K562 treated with DMSO at 1 percent for 4 hours (cell line): ENCODE data around the gene XPO1. TPM values are rescaled to one million over a fixed set of nuclear protein-coding genes. Genes with fewer than 3 reads are reported as not detected.

Source experiments
- total RNA-seq: library from RNA; unstranded; fragments of 300-600 nt; gene quantifications from 2 replicates; pipeline ENCODE4 v1.2.3, GENCODE V29; 2022; ENCODE audit not compliant: insufficient read depth

Gene XPO1, protein sequence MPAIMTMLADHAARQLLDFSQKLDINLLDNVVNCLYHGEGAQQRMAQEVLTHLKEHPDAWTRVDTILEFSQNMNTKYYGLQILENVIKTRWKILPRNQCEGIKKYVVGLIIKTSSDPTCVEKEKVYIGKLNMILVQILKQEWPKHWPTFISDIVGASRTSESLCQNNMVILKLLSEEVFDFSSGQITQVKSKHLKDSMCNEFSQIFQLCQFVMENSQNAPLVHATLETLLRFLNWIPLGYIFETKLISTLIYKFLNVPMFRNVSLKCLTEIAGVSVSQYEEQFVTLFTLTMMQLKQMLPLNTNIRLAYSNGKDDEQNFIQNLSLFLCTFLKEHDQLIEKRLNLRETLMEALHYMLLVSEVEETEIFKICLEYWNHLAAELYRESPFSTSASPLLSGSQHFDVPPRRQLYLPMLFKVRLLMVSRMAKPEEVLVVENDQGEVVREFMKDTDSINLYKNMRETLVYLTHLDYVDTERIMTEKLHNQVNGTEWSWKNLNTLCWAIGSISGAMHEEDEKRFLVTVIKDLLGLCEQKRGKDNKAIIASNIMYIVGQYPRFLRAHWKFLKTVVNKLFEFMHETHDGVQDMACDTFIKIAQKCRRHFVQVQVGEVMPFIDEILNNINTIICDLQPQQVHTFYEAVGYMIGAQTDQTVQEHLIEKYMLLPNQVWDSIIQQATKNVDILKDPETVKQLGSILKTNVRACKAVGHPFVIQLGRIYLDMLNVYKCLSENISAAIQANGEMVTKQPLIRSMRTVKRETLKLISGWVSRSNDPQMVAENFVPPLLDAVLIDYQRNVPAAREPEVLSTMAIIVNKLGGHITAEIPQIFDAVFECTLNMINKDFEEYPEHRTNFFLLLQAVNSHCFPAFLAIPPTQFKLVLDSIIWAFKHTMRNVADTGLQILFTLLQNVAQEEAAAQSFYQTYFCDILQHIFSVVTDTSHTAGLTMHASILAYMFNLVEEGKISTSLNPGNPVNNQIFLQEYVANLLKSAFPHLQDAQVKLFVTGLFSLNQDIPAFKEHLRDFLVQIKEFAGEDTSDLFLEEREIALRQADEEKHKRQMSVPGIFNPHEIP (N-terminal part only)
- 59.7 and 70.4 TPM in 2 replicates for total RNA-seq

DNA sequence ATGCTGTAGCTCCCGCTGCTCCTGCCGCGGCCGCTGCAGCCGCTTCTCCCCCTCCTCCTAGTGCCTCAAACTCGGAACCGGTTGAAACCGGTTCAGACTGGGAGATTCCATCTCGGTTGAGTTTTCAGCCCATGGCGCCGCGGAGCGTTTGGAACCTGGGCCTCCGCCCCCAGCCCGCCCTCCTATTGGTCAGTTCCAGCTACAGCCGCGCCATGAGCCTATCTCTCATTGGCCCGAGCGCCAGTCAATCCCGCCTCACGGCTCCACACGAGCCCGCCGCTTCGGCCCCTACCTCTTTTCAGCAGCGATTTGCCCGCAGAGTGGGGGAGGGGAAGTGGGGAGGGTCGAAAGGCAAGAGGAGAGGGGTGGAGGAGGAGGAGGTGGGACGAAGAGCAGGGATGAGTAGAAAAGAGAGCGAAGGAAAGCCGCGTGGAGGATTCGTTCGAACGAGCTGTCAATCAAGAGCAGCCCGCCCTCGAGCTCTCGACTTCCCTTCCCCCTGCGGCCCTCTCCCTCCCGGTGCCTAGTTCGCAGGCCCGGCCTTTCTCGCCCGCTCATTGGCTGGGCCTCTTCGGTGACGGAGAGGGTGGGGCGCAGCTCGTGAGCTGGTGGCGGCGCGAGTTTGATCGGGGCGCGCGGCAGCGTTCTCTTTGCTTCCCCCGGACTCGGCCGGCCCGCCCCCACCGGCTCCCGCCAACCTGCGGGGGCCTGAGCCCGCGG, at the start of gene XPO1:
TSS of gene XPO1 (minus strand) at position 157 of the 720 bp plus-strand sequence. CDS start 4,459 bp downstream, outside the sequence.

DNA sequence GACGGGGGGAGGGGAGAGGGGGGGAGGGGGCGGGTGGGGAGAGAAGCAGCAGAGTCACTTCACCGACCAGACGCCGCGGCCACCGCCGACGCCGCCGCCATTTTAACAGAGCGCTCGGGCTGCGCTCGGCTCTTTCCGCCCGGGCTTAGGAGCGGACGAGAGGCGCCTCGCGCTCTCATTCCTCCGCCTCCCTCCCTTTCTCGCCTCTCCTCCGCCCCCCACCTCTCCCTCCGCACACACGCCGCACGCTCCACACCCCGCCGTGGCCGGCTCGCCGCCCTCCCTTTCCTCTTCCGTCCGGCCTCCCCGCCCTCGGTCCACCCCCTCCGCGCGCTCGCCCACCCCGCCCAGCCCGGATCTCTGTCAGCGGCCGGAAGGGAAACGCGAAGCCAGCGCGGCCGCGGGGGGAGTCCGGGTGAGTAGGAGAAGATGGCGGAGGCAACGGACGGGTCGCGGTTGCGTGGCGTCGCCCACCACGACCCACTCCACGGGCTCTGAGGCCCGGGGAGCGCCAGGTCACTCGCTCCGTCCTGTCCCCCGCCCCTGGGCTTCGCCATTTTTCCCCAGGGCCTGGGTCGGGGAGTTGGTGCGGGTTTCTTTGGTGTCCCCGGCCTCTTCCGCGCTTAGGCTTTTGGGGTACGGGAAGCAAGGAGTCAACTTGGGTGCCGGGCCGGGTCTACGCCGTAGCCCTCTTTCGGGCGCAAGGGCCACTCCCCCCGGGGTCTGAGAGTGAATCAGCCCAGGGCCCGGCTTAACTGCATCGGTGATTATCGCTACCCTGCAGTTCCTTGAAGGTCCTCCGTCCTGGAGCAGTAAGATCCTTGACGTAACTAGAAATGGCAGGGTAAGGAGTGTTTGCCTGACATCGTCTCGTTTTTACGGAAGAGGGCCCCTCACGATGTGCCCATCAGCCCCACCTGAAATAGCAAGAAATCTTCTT, 66.9 kb downstream of the XPO1 start, which contains the start of gene USP34:
TSS of gene USP34 (minus strand) at position 123 of the 940 bp plus-strand sequence. CDS start 395 bp downstream, outside the sequence.

Other genes starting within 250 kb of the XPO1 start
- gene USP34, start 67.3 kb downstream of the XPO1 start, total RNA-seq, result 41.7 and 58.0 TPM in 2 replicates